B cell (primary cell): Measurements from ENCODE around the gene TEX35. TPM values are rescaled to one million over a fixed set of nuclear protein-coding genes. Genes with fewer than 3 reads are reported as not detected.

Experiments
- ATAC-seq: fragments of 200-7000 bp; cut with Tn5 transposase; one replicate; pipeline ENCODE4 v1.10.0; 2021; ENCODE audit warnings: low read depth, mild to moderate bottlenecking, moderate number of reproducible peaks, moderate library complexity
- CTCF ChIA-PET: fragments of 350-600 bp; sonication (Branson Sonifier 250); formaldehyde crosslinking; loops from one replicate; lab custom pipeline; 2021; ENCODE audit warnings: antibody characterized with exemption, inconsistent platforms; lab: Charles Lee
- POLR2A ChIA-PET: fragments of 350-600 bp; sonication (Branson Sonifier 250); formaldehyde crosslinking; loops from one replicate; lab custom pipeline; 2021; ENCODE audit warnings: antibody characterized with exemption; lab: Charles Lee
- DNase-seq: peaks from one replicate; pipeline ENCODE4 v3.0.0; 2013
- H2AFZ ChIP-seq: 2 replicates; pipeline ENCODE4 v1.6.1; 2012; ENCODE audit warnings: mild to moderate bottlenecking, low read depth, low read length; ENCODE audit not compliant: insufficient read depth, poor library complexity, severe bottlenecking
- H3K27ac ChIP-seq, 2 donors: 1 replicate in 1 of 2; 2 replicates in 1 of 2; pipeline ENCODE4 v1.5.1; 2012 to 2013; ENCODE audit warnings: low read length in 2 of 2, mild to moderate bottlenecking in 2 of 2, moderate library complexity in 1 of 2
- H3K27me3 ChIP-seq, 4 experiments: fragments of 200-600 bp in 1 of 4; sonication (generic) in 1 of 4; replicated peaks in 1 of 4; 1 replicate in 2 of 4; 2 replicates in 2 of 4; pipeline versions ENCODE4 v1.6.1 to v1.7.0; 2013 to 2016; ENCODE audit warnings: low read length in 3 of 4, mild to moderate bottlenecking in 2 of 4, mixed read lengths in 1 of 4, moderate library complexity in 1 of 4; ENCODE audit not compliant: insufficient read depth in 4 of 4, control insufficient read depth in 3 of 4; ENCODE audit errors: control extremely low read depth in 1 of 4
- H3K36me3 ChIP-seq, 2 experiments: replicated peaks in 1 of 2; 1 replicate in 1 of 2; 2 replicates in 1 of 2; pipeline versions ENCODE4 v1.6.1 to v1.7.1; 2013; ENCODE audit warnings: low read length in 1 of 2; ENCODE audit not compliant: insufficient read depth in 2 of 2, control insufficient read depth in 1 of 2; ENCODE audit errors: control extremely low read depth in 1 of 2, extremely low read depth in 1 of 2
- H3K4me1 ChIP-seq, 2 donors: fragments of 200-600 bp in 1 of 2; sonication (generic) in 1 of 2; 1 replicate in 1 of 2; 2 replicates in 1 of 2; pipeline versions ENCODE4 v1.5.1 to v1.6.1; 2013 to 2017; ENCODE audit warnings: low read length in 2 of 2; ENCODE audit not compliant: control insufficient read depth in 2 of 2, insufficient read depth in 2 of 2
- H3K4me2 ChIP-seq: replicated peaks from 2 replicates; pipeline ENCODE3; 2012; ENCODE audit warnings: mild to moderate bottlenecking, low read depth, low read length; ENCODE audit not compliant: poor library complexity, severe bottlenecking
- H3K4me3 ChIP-seq, 5 experiments: fragments of 200-600 bp in 1 of 5; sonication (generic) in 1 of 5; 1 replicate in 3 of 5; 2 replicates in 2 of 5; pipeline versions ENCODE4 v1.5.1 to v1.7.0; 2011 to 2016; ENCODE audit warnings: low read length in 4 of 5, mild to moderate bottlenecking in 4 of 5, low read depth in 2 of 5, control low read depth in 1 of 5, moderate library complexity in 1 of 5; ENCODE audit not compliant: insufficient read depth in 1 of 5; ENCODE audit errors: control extremely low read depth in 1 of 5, extremely low read depth in 1 of 5
- H3K79me2 ChIP-seq: fragments of 200-600 bp; sonication (generic); one replicate; pipeline ENCODE4 v1.6.0; 2016; ENCODE audit warnings: low read length; ENCODE audit not compliant: control insufficient read depth, insufficient read depth
- H3K9ac ChIP-seq: fragments of 200-600 bp; sonication (generic); 2 replicates; pipeline ENCODE4 v1.6.1; 2017; ENCODE audit warnings: mild to moderate bottlenecking, low read length, moderate library complexity
- H3K9me3 ChIP-seq, 3 donors: one replicate each; pipeline versions ENCODE4 v1.6.1 to v1.7.1; 2013; ENCODE audit warnings: low read length in 2 of 3; ENCODE audit not compliant: control insufficient read depth in 2 of 3, insufficient read depth in 1 of 3; ENCODE audit errors: control extremely low read depth in 1 of 3
- H4K20me1 ChIP-seq: 2 replicates; pipeline ENCODE4 v1.6.0; 2012; ENCODE audit warnings: mild to moderate bottlenecking, low read length; ENCODE audit not compliant: insufficient read depth, control insufficient read depth, poor library complexity, severe bottlenecking
- H3K27ac Mint-ChIP-seq: one replicate; pipeline ENCODE4 v1.8.0; 2021; ENCODE audit warnings: mixed read lengths
- H3K27me3 Mint-ChIP-seq: one replicate; pipeline ENCODE4 v1.8.0; 2021; ENCODE audit warnings: mixed read lengths
- H3K4me1 Mint-ChIP-seq: one replicate; pipeline ENCODE4 v1.8.0; 2021; ENCODE audit warnings: mixed read lengths
- H3K4me3 Mint-ChIP-seq: one replicate; pipeline ENCODE4 v1.8.0; 2021; ENCODE audit warnings: mixed read lengths
- H3K9me3 Mint-ChIP-seq: one replicate; pipeline ENCODE4 v1.8.0; 2022; ENCODE audit warnings: mixed read lengths; ENCODE audit not compliant: insufficient read depth
- EZH2 ChIP-seq: IDR thresholded peaks from 2 replicates; pipeline ENCODE4 v1.6.1; 2012; ENCODE audit warnings: borderline replicate concordance, low read depth, mild to moderate bottlenecking, moderate library complexity, low read length; ENCODE audit not compliant: insufficient read depth, poor library complexity, severe bottlenecking
- WGBS: methylation state at CpG from one replicate; pipeline ENCODE4 v1.1.5; 2013; ENCODE audit warnings: missing lambda C conversion rate; ENCODE audit not compliant: insufficient coverage; 5-methylcytosine and 5-hydroxymethylcytosine counted together
- intact Hi-C: fragments of 100-400 bp; cut with micrococcal nuclease; formaldehyde crosslinking; loops from one replicate; pipeline ENCODE4 v1.10.0; 2022
- polyA plus RNA-seq: library from polyadenylated mRNA; depleted of rRNA; stranded (reverse); fragments of >200 nt; gene quantifications from 2 replicates; pipeline ENCODE4 v1.2.3, GENCODE V29; 2012
- total RNA-seq, 2 donors: library from RNA; stranded (reverse); fragments of 120-200 nt in 1 of 2; gene quantifications; 1 replicate in 1 of 2; 2 replicates in 1 of 2; pipeline versions ENCODE4 v1.2.3 to v1.2.4, GENCODE V29; 2013 to 2022
- TF ChIP-seq, protein P1 (sequence below): fragments of 200-600 bp; IDR thresholded peaks from one replicate; pipeline ENCODE4 v1.8.0; 2022; ENCODE audit warnings: antibody characterized with exemption, mild to moderate bottlenecking

The TEX35 gene
- total and polyA plus RNA-seq, 2 donors (not counting 1 experiment from before 2014, with no cell fraction given) = 0.09 TPM; not detected in 1

- 80% methylated on average over 1 of the region's 4 CpGs for WGBS
- Mint-ChIP-seq H3K27ac (no peak overlapping the region), H3K27me3 (no peaks in the 10 kb centered on the region), H3K9me3 (no peaks in the 10 kb centered on the region), H3K4me3 (no peak overlapping the region), H3K4me1 (no peaks in the 10 kb centered on the region)
- H3K27me3 ChIP-seq = no peaks in the 10 kb centered on the region
- no peak overlapping the region for H3K4me3 ChIP-seq
- CTCF ChIA-PET = interaction anchor here (1.5 kb wide), 1 partner anchor 481 kb away, joined by 5 read pairs; no protein-coding TSS in a partner anchor
- no peak overlapping the region for H3K4me2 ChIP-seq
- peaks cover 0 to 4% (median 0%) of the 10 kb centered on the region in 3 donors for H3K9me3 ChIP-seq
- H3K4me1 ChIP-seq = no peaks in the 10 kb centered on the region
- no peak overlapping the region for H2AFZ ChIP-seq
- H3K36me3 ChIP-seq = no peaks in the 10 kb centered on the region
- H3K27ac ChIP-seq = no peak overlapping the region
- POLR2A ChIA-PET = no interaction called here
- no peaks in the 10 kb centered on the region for H3K79me2 ChIP-seq
- no peak for TF ChIP-seq EZH2
- TF ChIP-seq, protein P1, sequence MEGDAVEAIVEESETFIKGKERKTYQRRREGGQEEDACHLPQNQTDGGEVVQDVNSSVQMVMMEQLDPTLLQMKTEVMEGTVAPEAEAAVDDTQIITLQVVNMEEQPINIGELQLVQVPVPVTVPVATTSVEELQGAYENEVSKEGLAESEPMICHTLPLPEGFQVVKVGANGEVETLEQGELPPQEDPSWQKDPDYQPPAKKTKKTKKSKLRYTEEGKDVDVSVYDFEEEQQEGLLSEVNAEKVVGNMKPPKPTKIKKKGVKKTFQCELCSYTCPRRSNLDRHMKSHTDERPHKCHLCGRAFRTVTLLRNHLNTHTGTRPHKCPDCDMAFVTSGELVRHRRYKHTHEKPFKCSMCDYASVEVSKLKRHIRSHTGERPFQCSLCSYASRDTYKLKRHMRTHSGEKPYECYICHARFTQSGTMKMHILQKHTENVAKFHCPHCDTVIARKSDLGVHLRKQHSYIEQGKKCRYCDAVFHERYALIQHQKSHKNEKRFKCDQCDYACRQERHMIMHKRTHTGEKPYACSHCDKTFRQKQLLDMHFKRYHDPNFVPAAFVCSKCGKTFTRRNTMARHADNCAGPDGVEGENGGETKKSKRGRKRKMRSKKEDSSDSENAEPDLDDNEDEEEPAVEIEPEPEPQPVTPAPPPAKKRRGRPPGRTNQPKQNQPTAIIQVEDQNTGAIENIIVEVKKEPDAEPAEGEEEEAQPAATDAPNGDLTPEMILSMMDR = no peak
- no peak overlapping the region for H3K9ac ChIP-seq
- H4K20me1 ChIP-seq = no peaks in the 10 kb centered on the region
- no peak for DNase-seq
- intact Hi-C loops = no loop called here
- ATAC-seq = no peak
Observed at GRCh38 chr1:178521241-178521640, 8.3 kb downstream of the TEX35 start.

GRCh38 chr1:178527117-178527516, 14.2 kb downstream of the TEX35 start:
- Mint-ChIP-seq H3K27ac (no peak overlapping the region), H3K27me3 (no peaks in the 10 kb centered on the region), H3K4me1 (peaks cover under 1% of the 10 kb centered on the region), H3K9me3 (no peaks in the 10 kb centered on the region), H3K4me3 (no peak overlapping the region)
- POLR2A ChIA-PET = no interaction called here
- Histone ChIP-seq H3K36me3 (no peaks in the 10 kb centered on the region), H3K4me1 (peaks cover 0 to 3% of the 10 kb centered on the region in 2 donors), H3K27me3 (no peaks in the 10 kb centered on the region), H3K9me3 (peaks cover 0 to 4% (median 0%) of the 10 kb centered on the region in 3 donors), H4K20me1 (no peaks in the 10 kb centered on the region), H3K4me3 (no peak overlapping the region), H3K4me2 (no peak overlapping the region), H2AFZ (no peak overlapping the region), H3K79me2 (no peaks in the 10 kb centered on the region), H3K9ac (no peak overlapping the region), H3K27ac (no peak overlapping the region)
- DNase-seq = no peak
- intact Hi-C loops = no loop called here
- TF ChIP-seq, protein P1 = no peak
- TF ChIP-seq EZH2 = no peak
- CTCF ChIA-PET = interaction anchor here (0.5 to 18.9 kb wide), 5 partner anchors 27 to 475 kb away, joined by 3 to 594 read pairs (median 3); no protein-coding TSS in a partner anchor
- no peak for ATAC-seq
- 80% methylated on average over 4 of the region's 4 CpGs for WGBS
